HG03565 (cell line): Measurements from ENCODE around the gene TTC17.
"Not testable (repeated sequence)": the region's sequence is repeated elsewhere in the genome, so short reads cannot be mapped to it uniquely, and the experiment has no call there.

Experiments used
- ATAC-seq: cut with Tn5 transposase; IDR thresholded peaks from one replicate; pipeline ENCODE4 v1.9.1; 2021; ENCODE audit warnings: mild to moderate bottlenecking, moderate library complexity; ENCODE audit not compliant: unreplicated experiment

Gene TTC17

DNA sequence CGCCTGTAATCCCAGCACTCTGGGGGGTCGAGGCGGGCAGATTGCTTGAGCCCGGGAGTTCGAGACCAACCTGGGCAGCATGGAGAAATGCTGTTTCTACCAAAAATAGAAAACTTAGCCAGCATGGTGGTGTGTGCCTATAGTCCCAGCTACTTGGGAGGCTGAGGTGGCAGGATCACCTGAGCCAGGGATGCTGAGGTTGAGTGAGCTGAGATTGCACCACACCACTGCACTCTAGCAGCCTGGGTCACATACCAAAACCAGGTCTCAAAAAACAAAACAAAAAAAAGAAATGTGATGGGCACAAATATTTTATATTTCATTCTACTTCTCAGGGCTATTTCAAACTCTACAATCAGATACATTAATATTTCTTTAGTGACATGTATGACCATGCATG, 25.7 kb downstream of the TTC17 start:
- no peak for ATAC-seq

DNA sequence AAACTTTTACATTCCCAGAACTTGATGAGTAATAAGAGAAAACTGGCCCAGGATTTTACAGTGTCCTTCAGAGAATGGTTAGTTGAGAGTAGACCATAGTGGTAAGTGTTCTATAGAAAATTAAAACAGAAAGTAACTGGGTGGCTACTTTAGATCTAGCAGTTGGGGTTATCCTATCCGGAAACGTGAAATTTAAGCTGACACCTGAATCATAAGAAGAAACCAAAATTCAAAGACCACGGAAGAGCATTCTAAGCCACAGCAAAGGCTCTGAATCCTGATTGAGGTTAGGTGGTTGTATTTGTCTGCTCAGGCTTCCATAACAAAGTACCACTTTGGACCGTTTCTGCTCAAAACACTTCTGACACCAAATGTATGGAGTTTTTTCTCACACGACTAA, 34.0 kb downstream of the TTC17 start:
- ATAC-seq: no peak

DNA sequence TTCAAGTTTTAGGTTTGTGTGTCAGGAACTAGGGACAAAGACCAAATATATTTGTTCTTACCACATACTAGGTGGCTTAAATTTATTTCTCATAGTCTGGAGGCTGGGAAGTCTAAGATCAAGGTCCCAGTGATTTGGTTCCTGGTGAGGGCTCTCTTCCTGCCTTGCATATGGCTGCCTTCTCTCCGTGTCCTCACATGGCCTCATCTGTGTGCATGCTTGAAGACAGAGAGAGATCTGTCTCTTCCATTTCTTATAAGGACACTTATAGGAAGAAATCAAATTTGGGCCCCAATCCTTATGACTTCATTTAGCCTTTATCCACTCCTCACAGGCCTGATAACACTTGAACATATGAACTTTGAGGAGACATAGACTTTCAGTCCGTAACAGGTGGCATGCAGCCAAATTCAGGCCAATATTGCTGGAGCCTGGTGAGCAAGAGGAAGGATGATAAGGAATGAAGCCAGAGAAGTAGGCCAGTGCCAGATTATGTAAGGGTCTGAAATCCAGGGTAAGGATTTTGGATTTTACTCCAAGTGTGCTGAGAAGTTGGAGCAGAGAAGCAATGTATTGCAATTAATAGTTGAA, 35.1 kb downstream of the TTC17 start:
- no peak for ATAC-seq

- no peak for ATAC-seq
Observed at GRCh38 chr11:43396617-43397016, 37.9 kb downstream of the TTC17 start.

- no peak for ATAC-seq
Observed at GRCh38 chr11:43397251-43397650, 38.5 kb downstream of the TTC17 start.

DNA sequence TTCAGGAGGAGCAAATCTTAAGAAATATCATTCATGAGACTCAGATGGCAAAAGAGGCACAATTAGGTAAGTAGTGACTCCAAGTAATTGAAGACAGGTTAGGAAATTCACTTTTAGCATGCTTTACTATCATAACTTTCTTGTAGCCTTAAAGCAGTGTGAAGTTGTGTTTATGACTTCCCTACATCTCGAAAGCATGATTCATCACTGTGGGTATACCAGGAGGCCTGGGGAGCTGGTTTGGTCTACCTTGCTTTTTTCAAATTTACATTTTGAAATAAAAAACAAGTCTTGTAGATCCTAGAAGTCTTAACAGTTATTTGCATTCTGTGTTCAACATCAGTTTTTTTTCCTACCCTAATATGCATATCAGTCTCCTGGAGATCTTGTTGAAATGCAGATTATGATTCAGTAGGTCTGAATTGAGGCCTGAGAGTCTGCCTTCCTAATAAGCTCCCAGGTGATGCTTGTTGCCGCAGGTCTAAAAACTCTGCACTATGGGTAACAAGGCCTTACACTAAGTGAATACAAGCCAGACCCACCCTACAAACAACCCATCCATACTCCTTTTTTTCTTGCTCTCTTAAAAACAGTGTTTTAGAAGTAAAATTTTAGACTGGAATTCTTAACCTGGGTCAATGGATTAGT, 41.4 kb downstream of the TTC17 start:
- no peak for ATAC-seq

GRCh38 chr11:43401252-43401651, 42.5 kb downstream of the TTC17 start:
- no peak for ATAC-seq

- not testable (repeated sequence) for ATAC-seq
Observed at GRCh38 chr11:43401811-43402210, 43.1 kb downstream of the TTC17 start.

- no peak for ATAC-seq
Observed at GRCh38 chr11:43403357-43404231, 44.9 kb downstream of the TTC17 start.

DNA sequence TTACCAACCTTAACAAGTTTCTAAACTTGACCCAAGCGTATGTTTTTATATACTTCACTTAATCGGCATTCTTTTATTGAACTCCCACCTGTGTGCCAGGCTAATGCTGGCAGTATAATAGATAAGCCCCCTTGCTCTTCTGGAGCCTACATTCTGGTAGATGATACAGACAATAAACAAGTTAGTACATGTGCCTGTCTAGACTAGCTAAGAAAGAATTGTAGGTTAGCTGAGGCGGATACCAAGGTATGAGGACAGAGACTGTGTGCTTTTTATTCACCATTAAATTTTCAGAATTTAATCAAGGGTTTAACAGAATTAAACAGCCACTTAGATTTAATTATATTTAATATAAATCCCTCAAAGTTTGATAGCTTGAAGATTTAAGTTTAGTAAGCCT, 45.7 kb downstream of the TTC17 start:
- no peak for ATAC-seq

GRCh38 chr11:43404836-43405479, 46.2 kb downstream of the TTC17 start:
- no peak for ATAC-seq

- no peak for ATAC-seq
Observed at GRCh38 chr11:43408277-43408676, 49.6 kb downstream of the TTC17 start.

GRCh38 chr11:43410394-43410793, 51.7 kb downstream of the TTC17 start:
- ATAC-seq: no peak

DNA sequence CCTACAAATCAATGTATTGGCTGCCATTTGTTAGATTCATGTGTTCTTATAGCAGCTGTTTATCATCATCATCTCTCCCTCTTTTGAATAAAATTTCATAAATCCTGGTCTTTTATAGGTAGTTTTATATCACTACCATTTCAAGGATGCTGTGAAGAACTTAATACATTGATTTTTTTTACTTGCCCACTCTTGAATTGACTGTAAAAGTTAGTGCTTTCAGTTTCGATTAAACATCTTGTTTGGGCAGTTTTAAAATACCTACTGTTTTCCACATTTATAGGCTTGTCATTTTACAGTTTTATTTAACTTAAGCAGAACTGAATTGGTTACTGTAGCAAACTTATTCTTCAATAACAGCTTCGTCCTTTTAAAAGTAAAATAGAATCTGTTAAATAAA, 59.5 kb downstream of the TTC17 start:
- ATAC-seq: no peak

GRCh38 chr11:43419460-43419859, 60.7 kb downstream of the TTC17 start:
- ATAC-seq: peak; percentile 62

DNA sequence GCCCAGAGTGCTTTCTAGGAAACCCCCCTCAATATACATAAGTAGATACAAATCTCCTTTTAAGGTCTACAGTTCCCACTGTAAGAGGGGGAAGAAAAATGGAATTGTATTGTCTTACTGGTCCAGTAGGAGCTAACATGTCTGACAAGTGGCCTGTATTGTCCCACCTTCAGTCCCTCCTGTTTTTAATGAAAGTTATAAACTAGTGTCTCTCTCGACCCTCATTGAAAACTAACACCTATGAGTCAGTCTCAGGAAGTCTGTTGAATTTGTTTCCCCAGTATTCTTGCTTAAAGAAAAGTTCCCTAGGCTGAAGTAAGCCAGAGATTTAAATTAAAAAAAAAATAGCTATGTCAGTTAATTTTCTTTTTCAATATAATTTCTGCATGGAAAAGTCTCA, 69.3 kb downstream of the TTC17 start:
- no peak for ATAC-seq

DNA sequence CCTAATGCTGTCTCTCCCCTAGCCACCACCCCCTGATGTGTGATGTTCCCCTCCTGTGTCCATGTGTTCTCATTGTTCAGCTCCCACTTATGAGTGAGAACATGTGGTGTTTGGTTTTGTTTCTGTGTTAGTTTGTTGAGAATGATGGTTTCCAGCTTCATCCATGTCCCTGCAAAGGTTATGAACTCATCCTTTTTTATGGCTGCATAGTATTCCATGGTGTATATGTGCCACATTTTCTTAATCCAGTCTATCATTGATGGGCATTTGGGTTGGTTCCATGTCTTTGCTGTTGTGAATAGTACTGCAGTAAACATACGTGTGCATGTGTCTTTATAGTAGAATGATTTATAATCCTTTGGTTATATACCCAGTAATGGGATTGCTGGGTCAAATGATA, 72.2 kb downstream of the TTC17 start:
- ATAC-seq: not testable (repeated sequence)

DNA sequence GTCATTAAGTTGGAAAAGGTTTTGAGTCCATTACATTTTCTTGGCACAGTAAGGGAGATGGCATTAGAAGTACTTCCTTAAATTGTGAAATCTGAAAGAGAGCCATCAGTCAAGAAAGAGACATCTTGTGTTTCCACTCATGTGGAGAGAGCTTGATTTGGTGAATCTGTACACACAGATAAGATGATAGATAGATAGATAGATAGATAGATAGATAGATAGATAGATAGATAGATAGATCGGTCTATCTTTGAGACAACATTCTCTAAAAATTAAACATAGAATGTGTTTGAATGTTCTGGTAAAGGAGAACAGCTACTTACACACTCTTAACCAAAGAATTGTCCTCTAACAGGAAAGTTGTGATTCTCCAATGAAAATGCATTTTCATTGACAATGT, 76.2 kb downstream of the TTC17 start:
- ATAC-seq: no peak

DNA sequence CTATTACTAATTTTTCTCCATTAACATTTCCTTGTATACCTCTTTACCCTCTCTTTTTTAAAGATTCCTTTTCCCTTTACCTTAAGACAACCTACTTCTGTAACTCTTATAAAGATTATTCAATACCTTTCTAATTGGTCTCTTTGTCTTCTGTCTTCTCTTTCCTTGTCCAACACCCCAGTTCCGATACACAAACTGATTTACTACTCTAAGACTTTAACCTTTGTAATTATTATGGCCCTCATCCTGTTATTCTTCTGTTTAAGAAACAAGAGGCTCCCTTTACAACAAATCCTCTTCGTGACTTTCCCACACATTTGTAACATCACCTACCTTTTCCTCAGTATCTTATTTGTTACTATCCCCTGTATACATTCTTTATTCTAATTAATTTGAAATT, 81.8 kb downstream of the TTC17 start:
- ATAC-seq: no peak

- no peak for ATAC-seq
Observed at GRCh38 chr11:43443811-43444210, 85.1 kb downstream of the TTC17 start.

DNA sequence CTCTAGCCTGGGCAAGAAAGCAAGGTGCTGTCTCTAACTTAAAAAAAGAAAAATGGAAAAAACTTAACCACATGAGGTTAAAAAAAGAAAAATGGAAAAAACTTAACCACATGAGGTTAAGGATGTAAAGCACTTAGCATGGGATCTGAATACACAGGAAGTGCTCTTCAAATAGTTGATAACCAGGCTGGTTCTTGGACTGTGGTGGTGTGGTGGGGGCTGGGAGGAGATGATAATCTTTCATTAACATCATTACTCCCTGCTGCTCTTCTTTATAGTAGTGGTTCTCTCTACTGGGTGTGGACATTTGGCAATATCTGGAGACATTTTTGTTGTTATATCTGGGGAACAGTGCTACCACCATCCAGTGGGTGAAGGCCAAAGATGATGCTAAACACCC, 88.4 kb downstream of the TTC17 start:
- ATAC-seq: no peak

DNA sequence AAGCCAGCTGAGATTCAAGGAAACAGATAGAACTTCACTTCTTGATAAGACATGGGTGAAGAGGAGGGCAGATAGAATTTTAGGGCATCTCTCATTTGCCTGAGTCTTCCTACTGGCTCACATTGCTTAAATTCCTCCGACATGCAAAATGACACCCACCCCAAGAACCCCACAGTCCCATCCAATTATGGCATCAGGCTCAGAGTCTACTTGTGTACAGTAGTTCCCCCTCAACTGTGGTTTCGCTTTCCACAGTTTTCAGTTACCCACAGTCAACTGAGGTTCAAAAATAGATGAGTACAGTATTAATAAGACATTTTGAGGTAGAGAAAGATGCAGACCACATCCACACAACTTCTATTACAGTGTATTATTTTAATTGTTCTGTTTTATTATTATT, 99.8 kb downstream of the TTC17 start:
- ATAC-seq: no peak
